Measurements from ENCODE around the gene NYNRIN.

DNA sequence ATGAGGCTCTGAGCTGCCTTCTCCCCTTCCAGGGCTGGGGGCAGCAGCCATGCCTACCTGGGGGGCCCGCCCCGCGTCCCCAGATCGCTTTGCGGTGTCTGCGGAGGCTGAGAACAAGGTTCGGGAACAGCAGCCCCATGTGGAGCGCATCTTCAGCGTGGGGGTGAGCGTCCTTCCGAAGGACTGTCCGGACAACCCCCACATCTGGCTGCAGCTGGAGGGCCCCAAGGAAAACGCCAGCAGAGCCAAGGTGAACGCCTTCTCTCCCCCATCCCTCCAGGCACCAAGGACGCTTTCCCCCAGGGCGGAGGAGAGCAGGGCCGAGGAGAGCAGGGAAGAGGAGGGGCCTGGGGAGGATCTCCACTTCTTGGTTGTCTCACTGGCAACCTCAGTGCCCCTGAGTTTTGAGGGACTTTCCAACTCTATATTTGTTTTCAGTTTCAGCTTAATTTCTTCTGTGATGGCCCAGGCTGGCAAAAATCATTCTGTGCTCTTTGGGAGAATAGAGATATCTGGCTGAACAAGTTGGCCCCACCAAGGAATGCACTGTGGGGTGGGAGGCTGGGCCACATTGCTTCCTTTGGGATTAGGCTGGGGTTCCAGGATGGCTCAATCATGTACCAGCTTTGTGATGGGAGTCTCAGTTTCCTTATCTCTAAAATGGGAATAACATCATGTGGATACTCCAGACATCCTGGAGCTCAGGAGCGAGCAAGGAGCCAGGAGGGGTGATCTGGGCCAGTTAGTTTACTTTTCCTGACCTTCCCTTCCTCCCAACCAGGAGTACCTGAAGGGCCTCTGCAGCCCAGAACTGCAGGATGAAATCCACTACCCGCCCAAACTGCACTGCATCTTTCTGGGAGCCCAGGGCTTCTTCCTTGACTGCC is 32.1 kb downstream of the NYNRIN start:
- TF ChIP-seq, protein P1, sequence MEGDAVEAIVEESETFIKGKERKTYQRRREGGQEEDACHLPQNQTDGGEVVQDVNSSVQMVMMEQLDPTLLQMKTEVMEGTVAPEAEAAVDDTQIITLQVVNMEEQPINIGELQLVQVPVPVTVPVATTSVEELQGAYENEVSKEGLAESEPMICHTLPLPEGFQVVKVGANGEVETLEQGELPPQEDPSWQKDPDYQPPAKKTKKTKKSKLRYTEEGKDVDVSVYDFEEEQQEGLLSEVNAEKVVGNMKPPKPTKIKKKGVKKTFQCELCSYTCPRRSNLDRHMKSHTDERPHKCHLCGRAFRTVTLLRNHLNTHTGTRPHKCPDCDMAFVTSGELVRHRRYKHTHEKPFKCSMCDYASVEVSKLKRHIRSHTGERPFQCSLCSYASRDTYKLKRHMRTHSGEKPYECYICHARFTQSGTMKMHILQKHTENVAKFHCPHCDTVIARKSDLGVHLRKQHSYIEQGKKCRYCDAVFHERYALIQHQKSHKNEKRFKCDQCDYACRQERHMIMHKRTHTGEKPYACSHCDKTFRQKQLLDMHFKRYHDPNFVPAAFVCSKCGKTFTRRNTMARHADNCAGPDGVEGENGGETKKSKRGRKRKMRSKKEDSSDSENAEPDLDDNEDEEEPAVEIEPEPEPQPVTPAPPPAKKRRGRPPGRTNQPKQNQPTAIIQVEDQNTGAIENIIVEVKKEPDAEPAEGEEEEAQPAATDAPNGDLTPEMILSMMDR (IDR thresholded peaks at IDR 0.05): no peak
- TF ChIP-seq, protein P2, sequence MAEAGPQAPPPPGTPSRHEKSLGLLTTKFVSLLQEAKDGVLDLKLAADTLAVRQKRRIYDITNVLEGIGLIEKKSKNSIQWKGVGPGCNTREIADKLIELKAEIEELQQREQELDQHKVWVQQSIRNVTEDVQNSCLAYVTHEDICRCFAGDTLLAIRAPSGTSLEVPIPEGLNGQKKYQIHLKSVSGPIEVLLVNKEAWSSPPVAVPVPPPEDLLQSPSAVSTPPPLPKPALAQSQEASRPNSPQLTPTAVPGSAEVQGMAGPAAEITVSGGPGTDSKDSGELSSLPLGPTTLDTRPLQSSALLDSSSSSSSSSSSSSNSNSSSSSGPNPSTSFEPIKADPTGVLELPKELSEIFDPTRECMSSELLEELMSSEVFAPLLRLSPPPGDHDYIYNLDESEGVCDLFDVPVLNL (CRISPR knock-in tag; IDR thresholded peaks at IDR 0.05; ENCODE audit: borderline replicate concordance, low read depth): no peak
- TF ChIP-seq, protein P3, sequence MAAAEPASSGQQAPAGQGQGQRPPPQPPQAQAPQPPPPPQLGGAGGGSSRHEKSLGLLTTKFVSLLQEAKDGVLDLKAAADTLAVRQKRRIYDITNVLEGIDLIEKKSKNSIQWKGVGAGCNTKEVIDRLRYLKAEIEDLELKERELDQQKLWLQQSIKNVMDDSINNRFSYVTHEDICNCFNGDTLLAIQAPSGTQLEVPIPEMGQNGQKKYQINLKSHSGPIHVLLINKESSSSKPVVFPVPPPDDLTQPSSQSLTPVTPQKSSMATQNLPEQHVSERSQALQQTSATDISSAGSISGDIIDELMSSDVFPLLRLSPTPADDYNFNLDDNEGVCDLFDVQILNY (CRISPR knock-in tag; IDR thresholded peaks at IDR 0.05): no peak
- TF ChIP-seq, protein P4, sequence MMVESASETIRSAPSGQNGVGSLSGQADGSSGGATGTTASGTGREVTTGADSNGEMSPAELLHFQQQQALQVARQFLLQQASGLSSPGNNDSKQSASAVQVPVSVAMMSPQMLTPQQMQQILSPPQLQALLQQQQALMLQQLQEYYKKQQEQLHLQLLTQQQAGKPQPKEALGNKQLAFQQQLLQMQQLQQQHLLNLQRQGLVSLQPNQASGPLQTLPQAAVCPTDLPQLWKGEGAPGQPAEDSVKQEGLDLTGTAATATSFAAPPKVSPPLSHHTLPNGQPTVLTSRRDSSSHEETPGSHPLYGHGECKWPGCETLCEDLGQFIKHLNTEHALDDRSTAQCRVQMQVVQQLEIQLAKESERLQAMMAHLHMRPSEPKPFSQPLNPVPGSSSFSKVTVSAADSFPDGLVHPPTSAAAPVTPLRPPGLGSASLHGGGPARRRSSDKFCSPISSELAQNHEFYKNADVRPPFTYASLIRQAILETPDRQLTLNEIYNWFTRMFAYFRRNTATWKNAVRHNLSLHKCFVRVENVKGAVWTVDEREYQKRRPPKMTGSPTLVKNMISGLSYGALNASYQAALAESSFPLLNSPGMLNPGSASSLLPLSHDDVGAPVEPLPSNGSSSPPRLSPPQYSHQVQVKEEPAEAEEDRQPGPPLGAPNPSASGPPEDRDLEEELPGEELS (CRISPR knock-in tag; IDR thresholded peaks at IDR 0.05): no peak
- TF ChIP-seq IRF2 (CRISPR knock-in tag; IDR thresholded peaks at IDR 0.05; ENCODE audit: borderline replicate concordance, low read depth) (no peak), ATF1 (CRISPR knock-in tag; IDR thresholded peaks at IDR 0.05) (no peak), ESRRA (CRISPR knock-in tag; IDR thresholded peaks at IDR 0.05; ENCODE audit: borderline replicate concordance) (no peak), FOXK1 (CRISPR knock-in tag; IDR thresholded peaks at IDR 0.05) (no peak; the same call in 1 of the 2 replicates)
- TF ChIP-seq, protein P5, sequence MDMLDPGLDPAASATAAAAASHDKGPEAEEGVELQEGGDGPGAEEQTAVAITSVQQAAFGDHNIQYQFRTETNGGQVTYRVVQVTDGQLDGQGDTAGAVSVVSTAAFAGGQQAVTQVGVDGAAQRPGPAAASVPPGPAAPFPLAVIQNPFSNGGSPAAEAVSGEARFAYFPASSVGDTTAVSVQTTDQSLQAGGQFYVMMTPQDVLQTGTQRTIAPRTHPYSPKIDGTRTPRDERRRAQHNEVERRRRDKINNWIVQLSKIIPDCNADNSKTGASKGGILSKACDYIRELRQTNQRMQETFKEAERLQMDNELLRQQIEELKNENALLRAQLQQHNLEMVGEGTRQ (CRISPR knock-in tag; IDR thresholded peaks at IDR 0.05): no peak
- TF ChIP-seq, protein P6, sequence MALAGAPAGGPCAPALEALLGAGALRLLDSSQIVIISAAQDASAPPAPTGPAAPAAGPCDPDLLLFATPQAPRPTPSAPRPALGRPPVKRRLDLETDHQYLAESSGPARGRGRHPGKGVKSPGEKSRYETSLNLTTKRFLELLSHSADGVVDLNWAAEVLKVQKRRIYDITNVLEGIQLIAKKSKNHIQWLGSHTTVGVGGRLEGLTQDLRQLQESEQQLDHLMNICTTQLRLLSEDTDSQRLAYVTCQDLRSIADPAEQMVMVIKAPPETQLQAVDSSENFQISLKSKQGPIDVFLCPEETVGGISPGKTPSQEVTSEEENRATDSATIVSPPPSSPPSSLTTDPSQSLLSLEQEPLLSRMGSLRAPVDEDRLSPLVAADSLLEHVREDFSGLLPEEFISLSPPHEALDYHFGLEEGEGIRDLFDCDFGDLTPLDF (CRISPR knock-in tag; IDR thresholded peaks at IDR 0.05): no peak

Measured in WTC11 (cell line).